Body of pancreas (tissue), 4 donors: ENCODE measurements around the gene NAT14.

Experiments used
- POLR2A ChIP-seq, 3 donors: fragments of 450-650 bp; IDR thresholded peaks; one replicate each; pipeline ENCODE4 v1.6.1; 2016; ENCODE audit warnings: antibody characterized with exemption in 3 of 3, mild to moderate bottlenecking in 2 of 3
- TF ChIP-seq, protein P1 (sequence below), 7 experiments: fragments of 450-650 bp in 4 of 7; fragments of 200-600 bp in 3 of 7; sonication (generic) in 3 of 7; IDR thresholded peaks; one replicate each; pipeline ENCODE4 v1.5.1; 2016 to 2019; ENCODE audit warnings: antibody characterized with exemption in 7 of 7

DNA sequence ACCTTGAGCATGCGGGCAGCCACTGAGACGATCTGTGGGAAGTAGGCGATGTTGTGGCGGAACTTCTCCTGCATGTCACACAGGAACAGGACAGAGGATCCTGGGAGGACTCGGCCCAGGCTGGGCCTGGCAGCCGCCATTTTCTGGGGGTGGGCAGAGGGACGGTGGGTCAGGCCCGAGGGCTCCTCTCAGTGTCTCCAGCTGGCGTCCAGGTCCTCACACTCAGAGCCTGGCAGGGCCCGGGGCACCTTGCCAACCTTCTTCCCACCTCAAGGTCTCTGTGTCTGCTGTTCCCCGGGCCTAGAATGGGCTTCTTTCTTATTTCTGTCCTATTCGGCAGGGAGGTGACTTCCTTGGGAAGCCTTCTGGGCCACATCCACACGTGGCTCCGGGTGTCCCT is 28.6 kb upstream of the NAT14 start:
- TF ChIP-seq, protein P1, sequence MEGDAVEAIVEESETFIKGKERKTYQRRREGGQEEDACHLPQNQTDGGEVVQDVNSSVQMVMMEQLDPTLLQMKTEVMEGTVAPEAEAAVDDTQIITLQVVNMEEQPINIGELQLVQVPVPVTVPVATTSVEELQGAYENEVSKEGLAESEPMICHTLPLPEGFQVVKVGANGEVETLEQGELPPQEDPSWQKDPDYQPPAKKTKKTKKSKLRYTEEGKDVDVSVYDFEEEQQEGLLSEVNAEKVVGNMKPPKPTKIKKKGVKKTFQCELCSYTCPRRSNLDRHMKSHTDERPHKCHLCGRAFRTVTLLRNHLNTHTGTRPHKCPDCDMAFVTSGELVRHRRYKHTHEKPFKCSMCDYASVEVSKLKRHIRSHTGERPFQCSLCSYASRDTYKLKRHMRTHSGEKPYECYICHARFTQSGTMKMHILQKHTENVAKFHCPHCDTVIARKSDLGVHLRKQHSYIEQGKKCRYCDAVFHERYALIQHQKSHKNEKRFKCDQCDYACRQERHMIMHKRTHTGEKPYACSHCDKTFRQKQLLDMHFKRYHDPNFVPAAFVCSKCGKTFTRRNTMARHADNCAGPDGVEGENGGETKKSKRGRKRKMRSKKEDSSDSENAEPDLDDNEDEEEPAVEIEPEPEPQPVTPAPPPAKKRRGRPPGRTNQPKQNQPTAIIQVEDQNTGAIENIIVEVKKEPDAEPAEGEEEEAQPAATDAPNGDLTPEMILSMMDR (IDR thresholded peaks at IDR 0.05), result no peak
- no peak for TF ChIP-seq POLR2A (IDR thresholded peaks at IDR 0.05)
